H9 (cell line): Measurements from ENCODE around the gene MARCHF10. TPM values are rescaled to one million over a fixed set of nuclear protein-coding genes. Genes with fewer than 3 reads are reported as not detected.

Source experiments
- DNase-seq: peaks from one replicate; pipeline ENCODE4 v3.0.0-alpha.2; 2017
- H2AFZ ChIP-seq: one replicate; pipeline ENCODE4 v1.6.1; 2013; ENCODE audit warnings: mild to moderate bottlenecking, low read length, control low read depth, moderate library complexity
- H2AK5ac ChIP-seq: 2 replicates; pipeline ENCODE4 v1.6.1; 2013; ENCODE audit warnings: low read length, control low read depth, mixed read lengths; ENCODE audit not compliant: insufficient read length
- H2BK120ac ChIP-seq: one replicate; pipeline ENCODE4 v1.6.1; 2013; ENCODE audit warnings: low read depth, mild to moderate bottlenecking, low read length, control low read depth, inconsistent platforms; ENCODE audit not compliant: poor library complexity, severe bottlenecking
- H2BK12ac ChIP-seq: 2 replicates; pipeline ENCODE4 v1.6.1; 2013; ENCODE audit warnings: low read length, control low read depth, mixed read lengths, low read depth; ENCODE audit not compliant: insufficient read length
- H2BK15ac ChIP-seq: 2 replicates; pipeline ENCODE4 v1.6.1; 2013; ENCODE audit warnings: low read depth, low read length, control low read depth
- H2BK20ac ChIP-seq: one replicate; pipeline ENCODE4 v1.6.1; 2013; ENCODE audit warnings: low read depth, mild to moderate bottlenecking, low read length, control low read depth, inconsistent platforms; ENCODE audit not compliant: poor library complexity, severe bottlenecking
- H2BK5ac ChIP-seq: 2 replicates; pipeline ENCODE4 v1.6.1; 2013; ENCODE audit warnings: low read length, control low read depth, mixed read lengths; ENCODE audit not compliant: insufficient read length
- H3K14ac ChIP-seq: 2 replicates; pipeline ENCODE4 v1.6.1; 2013; ENCODE audit warnings: low read length, control low read depth; ENCODE audit not compliant: insufficient read depth
- H3K18ac ChIP-seq: 2 replicates; pipeline ENCODE4 v1.6.1; 2013; ENCODE audit warnings: low read depth, mild to moderate bottlenecking, mixed read lengths, low read length, control low read depth; ENCODE audit not compliant: insufficient read length
- H3K23ac ChIP-seq: 2 replicates; pipeline ENCODE4 v1.6.1; 2013; ENCODE audit warnings: low read length, control low read depth, mixed read lengths, low read depth; ENCODE audit not compliant: insufficient read length
- H3K23me2 ChIP-seq: 2 replicates; pipeline ENCODE4 v1.6.1; 2013; ENCODE audit warnings: low read depth, mild to moderate bottlenecking, mixed read lengths, low read length, control low read depth; ENCODE audit not compliant: insufficient read length, poor library complexity, severe bottlenecking
- H3K27ac ChIP-seq: 2 replicates; pipeline ENCODE4 v1.5.1; 2013; ENCODE audit warnings: low read length, control low read depth, mixed read lengths, low read depth; ENCODE audit not compliant: insufficient read length
- H3K27me3 ChIP-seq: 2 replicates; pipeline ENCODE4 v1.6.1; 2013; ENCODE audit warnings: low read length, control low read depth, inconsistent platforms; ENCODE audit not compliant: insufficient read depth
- H3K4ac ChIP-seq: 2 replicates; pipeline ENCODE4 v1.6.1; 2013; ENCODE audit warnings: low read depth, mild to moderate bottlenecking, control low read depth, inconsistent platforms, low read length, moderate library complexity
- H3K4me1 ChIP-seq: 2 replicates; pipeline ENCODE4 v1.6.1; 2013; ENCODE audit warnings: low read length, control low read depth, inconsistent platforms; ENCODE audit not compliant: insufficient read depth
- H3K4me2 ChIP-seq: 2 replicates; pipeline ENCODE4 v1.6.1; 2013; ENCODE audit warnings: low read length, control low read depth, mixed read lengths; ENCODE audit not compliant: insufficient read length, insufficient read depth
- H3K56ac ChIP-seq: 2 replicates; pipeline ENCODE4 v1.6.1; 2013; ENCODE audit warnings: low read depth, mild to moderate bottlenecking, mixed read lengths, low read length, control low read depth; ENCODE audit not compliant: insufficient read length
- H3K79me1 ChIP-seq: 2 replicates; pipeline ENCODE4 v1.6.1; 2013; ENCODE audit warnings: low read depth, mild to moderate bottlenecking, moderate library complexity, low read length, control low read depth, inconsistent platforms; ENCODE audit not compliant: insufficient read depth, poor library complexity, severe bottlenecking
- H3K79me2 ChIP-seq: 2 replicates; pipeline ENCODE4 v1.6.1; 2013; ENCODE audit warnings: low read length, control low read depth, inconsistent platforms; ENCODE audit not compliant: insufficient read depth
- H3K9ac ChIP-seq: 2 replicates; pipeline ENCODE4 v1.6.1; 2013; ENCODE audit warnings: low read length, control low read depth, mixed read lengths; ENCODE audit not compliant: insufficient read length; ENCODE audit errors: extremely low read depth
- H3K9me3 ChIP-seq: one replicate; pipeline ENCODE4 v1.6.1; 2013; ENCODE audit warnings: low read depth, low read length, inconsistent platforms; ENCODE audit not compliant: control insufficient read depth
- H3T11ph ChIP-seq: one replicate; pipeline ENCODE4 v1.6.1; 2013; ENCODE audit warnings: mild to moderate bottlenecking, low read length, control low read depth, inconsistent platforms
- H4K20me1 ChIP-seq: one replicate; pipeline ENCODE4 v1.6.1; 2013; ENCODE audit not compliant: control insufficient read depth, insufficient read length, insufficient read depth
- H4K5ac ChIP-seq: 2 replicates; pipeline ENCODE4 v1.6.1; 2013; ENCODE audit warnings: low read depth, mild to moderate bottlenecking, mixed read lengths, low read length, control low read depth; ENCODE audit not compliant: insufficient read length
- H4K8ac ChIP-seq: replicated peaks from 2 replicates; pipeline ENCODE4 v1.6.1; 2013; ENCODE audit warnings: low read length, control low read depth, mixed read lengths, low read depth; ENCODE audit not compliant: insufficient read length
- H4K91ac ChIP-seq: 2 replicates; pipeline ENCODE4 v1.6.1; 2013; ENCODE audit warnings: low read depth, mild to moderate bottlenecking, moderate library complexity, mixed read lengths, low read length, control low read depth; ENCODE audit not compliant: insufficient read length
- H3K27ac Mint-ChIP-seq, 3 experiments: 2 replicates in 2 of 3; 3 replicates in 1 of 3; pipeline ENCODE4 v1.8.0; 2020 to 2021; ENCODE audit warnings: mixed read lengths in 3 of 3, mild to moderate bottlenecking in 1 of 3, moderate library complexity in 1 of 3
- H3K27me3 Mint-ChIP-seq: 2 replicates; pipeline ENCODE4 v1.8.0; 2021; ENCODE audit warnings: low read depth, mild to moderate bottlenecking, moderate library complexity, mixed read lengths
- H3K36me3 Mint-ChIP-seq, 3 experiments: 2 replicates in 2 of 3; 3 replicates in 1 of 3; pipeline ENCODE4 v1.8.0; 2020 to 2021; ENCODE audit warnings: low read depth in 3 of 3, mixed read lengths in 3 of 3; ENCODE audit not compliant: insufficient read depth in 1 of 3
- H3K4me1 Mint-ChIP-seq, 2 experiments: 2 replicates each; pipeline ENCODE4 v1.8.0; 2020; ENCODE audit warnings: mixed read lengths in 2 of 2
- H3K4me3 Mint-ChIP-seq, 2 experiments: 2 replicates in 1 of 2; 3 replicates in 1 of 2; pipeline ENCODE4 v1.8.0; 2020 to 2021; ENCODE audit warnings: mild to moderate bottlenecking in 2 of 2, mixed read lengths in 2 of 2, moderate library complexity in 1 of 2
- H3K9me3 Mint-ChIP-seq, 2 experiments: 2 replicates in 1 of 2; 3 replicates in 1 of 2; pipeline ENCODE4 v1.8.0; 2020; ENCODE audit warnings: mild to moderate bottlenecking in 2 of 2, mixed read lengths in 2 of 2, moderate library complexity in 1 of 2
- CTCF ChIP-seq: fragments of 200-600 bp; sonication (generic); conservative IDR thresholded peaks from 3 replicates; pipeline ENCODE4 v1.8.0; 2021; ENCODE audit warnings: antibody characterized with exemption, mild to moderate bottlenecking
- WGBS: extraction: QIAGEN DNeasy Blood & Tissue Kit; methylation state at CpG from one replicate; pipeline ENCODE4 v1.1.7; 2013; ENCODE audit warnings: missing lambda C conversion rate, low lambda C conversion rate, mixed read lengths; ENCODE audit not compliant: insufficient read length; ENCODE audit errors: extremely low coverage; 5-methylcytosine and 5-hydroxymethylcytosine counted together
- total RNA-seq: library from RNA; stranded (reverse); gene quantifications from 2 replicates; pipeline ENCODE4 v1.2.1, GENCODE V29; 2021

The MARCHF10 gene
- total RNA-seq, 1 experiment from 2014 or later, result not detected

- Histone ChIP-seq H2BK20ac (no peak overlapping the region), H3K9ac (no peak overlapping the region), H3K56ac (no peak overlapping the region), H2BK5ac (no peak overlapping the region), H3K79me2 (no peaks in the 10 kb centered on the region), H4K5ac (no peak overlapping the region), H4K8ac (no peak overlapping the region), H2AFZ (no peak overlapping the region), H3K23ac (no peak overlapping the region), H3K27ac (no peak overlapping the region), H3K9me3 (no peaks in the 10 kb centered on the region), H2BK12ac (no peak overlapping the region), H3T11ph (no peak overlapping the region), H2BK120ac (no peak overlapping the region), H2AK5ac (no peak overlapping the region), H3K4me2 (no peak overlapping the region), H3K23me2 (no peaks in the 10 kb centered on the region), H3K18ac (no peak overlapping the region), H4K91ac (no peak overlapping the region), H3K4ac (no peak overlapping the region), H3K4me1 (no peaks in the 10 kb centered on the region), H4K20me1 (no peaks in the 10 kb centered on the region), H3K27me3 (no peaks in the 10 kb centered on the region), H3K79me1 (no peaks in the 10 kb centered on the region), H2BK15ac (no peak overlapping the region), H3K14ac (no peak overlapping the region)
- Mint-ChIP-seq H3K4me1 (peaks cover 24 to 26% of the 10 kb centered on the region in 2 experiments), H3K9me3 (peaks cover 0 to 12% of the 10 kb centered on the region in 2 experiments; a peak in 2 of 5 replicates), H3K36me3 (peaks cover 0 to 11% (median 3%) of the 10 kb centered on the region in 3 experiments; a peak in 2 of 7 replicates), H3K4me3 (no peak overlapping the region), H3K27ac (peak overlapping the region in 1 of 3 experiments; percentile 52; a peak in 2 of 7 replicates), H3K27me3 (no peaks in the 10 kb centered on the region; the same call in 1 of the 2 replicates)
- WGBS, result no CpG with 5 or more reads among the region's 6 CpGs
- TF ChIP-seq CTCF, result peak; percentile 44; the same call in 2 of the 3 replicates
- DNase-seq, result peak; percentile 54
These were observed 80.0 kb downstream of the MARCHF10 start for GRCh38 chr17:62727916-62728672.
